Chondrocyte (in vitro differentiated cells): ENCODE data around the gene SMIM45.

ENCODE experiments used
- DNase-seq: peaks from one replicate; pipeline ENCODE4 v3.0.0; 2021; ENCODE audit warnings: mixed read lengths, low spot score
- H3K27ac Mint-ChIP-seq: one replicate; pipeline ENCODE4 v1.8.0; 2021; ENCODE audit warnings: mild to moderate bottlenecking, moderate library complexity, mixed read lengths; ENCODE audit not compliant: unreplicated experiment
- H3K27me3 Mint-ChIP-seq: 2 replicates; pipeline ENCODE4 v1.8.0; 2021; ENCODE audit warnings: low read depth, mixed read lengths
- H3K36me3 Mint-ChIP-seq: 2 replicates; pipeline ENCODE4 v1.8.0; 2021; ENCODE audit warnings: low read depth, mixed read lengths
- H3K4me1 Mint-ChIP-seq: 2 replicates; pipeline ENCODE4 v1.8.0; 2021; ENCODE audit warnings: low read depth, mild to moderate bottlenecking, mixed read lengths
- H3K4me3 Mint-ChIP-seq: one replicate; pipeline ENCODE4 v1.8.0; 2021; ENCODE audit warnings: mild to moderate bottlenecking, moderate library complexity, mixed read lengths; ENCODE audit not compliant: unreplicated experiment
- H3K9me3 Mint-ChIP-seq: 2 replicates; pipeline ENCODE4 v1.8.0; 2021; ENCODE audit warnings: low read depth, mixed read lengths
- CTCF ChIP-seq: fragments of 200-600 bp; sonication (generic); IDR thresholded peaks from 2 replicates; pipeline ENCODE4 v1.5.0; 2021; ENCODE audit warnings: antibody characterized with exemption, mild to moderate bottlenecking, moderate library complexity

SMIM45 gene

GRCh38 chr22:41995211-41995610 is 43.3 kb downstream of the SMIM45 start:
- TF ChIP-seq CTCF: no peak
- no peak overlapping the region for H3K4me3 Mint-ChIP-seq
- H3K27me3 Mint-ChIP-seq: peaks cover 15% of the 10 kb centered on the region
- no peaks in the 10 kb centered on the region for H3K36me3 Mint-ChIP-seq
- peak; percentile 15 for DNase-seq
- H3K4me1 Mint-ChIP-seq: no peaks in the 10 kb centered on the region
- H3K9me3 Mint-ChIP-seq: no peaks in the 10 kb centered on the region
- H3K27ac Mint-ChIP-seq: no peak overlapping the region

GRCh38 chr22:41996826-41997225 is 44.9 kb downstream of the SMIM45 start:
- Mint-ChIP-seq H3K4me1 (no peaks in the 10 kb centered on the region), H3K36me3 (no peaks in the 10 kb centered on the region), H3K9me3 (no peaks in the 10 kb centered on the region), H3K4me3 (no peak overlapping the region), H3K27ac (no peak overlapping the region), H3K27me3 (peaks cover 26% of the 10 kb centered on the region)
- no peak for TF ChIP-seq CTCF
- DNase-seq: peak; percentile 43

- DNase-seq: peak; percentile 64
- Mint-ChIP-seq H3K4me1 (no peaks in the 10 kb centered on the region), H3K27ac (no peak within 1 kb of the TSS), H3K27me3 (peaks cover 35% of the 10 kb centered on the region), H3K36me3 (no peaks in the 10 kb centered on the region), H3K9me3 (no peaks in the 10 kb centered on the region), H3K4me3 (no peak within 1 kb of the TSS)
- TF ChIP-seq CTCF: no peak
Measured at GRCh38 chr22:41998361-41999261, 46.7 kb downstream of the SMIM45 start, which contains the start of gene WBP2NL. Gene WBP2NL (plus strand): TSS chr22:41998788. CDS start chr22:41998819, 31 bp downstream.

- Mint-ChIP-seq H3K9me3 (peaks cover under 1% of the 10 kb centered on the region), H3K36me3 (no peaks in the 10 kb centered on the region), H3K27ac (no peak overlapping the region), H3K4me1 (no peaks in the 10 kb centered on the region), H3K27me3 (peaks cover 37% of the 10 kb centered on the region), H3K4me3 (no peak overlapping the region)
- no peak for TF ChIP-seq CTCF
- DNase-seq: peak; percentile 32
Measured at GRCh38 chr22:42000466-42000865, 48.5 kb downstream of the SMIM45 start.

- H3K27me3 Mint-ChIP-seq: peaks cover 37% of the 10 kb centered on the region
- no peak overlapping the region for H3K4me3 Mint-ChIP-seq
- H3K27ac Mint-ChIP-seq: no peak overlapping the region
- DNase-seq: no peak
- no peak for TF ChIP-seq CTCF
- H3K36me3 Mint-ChIP-seq: no peaks in the 10 kb centered on the region
- peaks cover 3% of the 10 kb centered on the region for H3K9me3 Mint-ChIP-seq
- no peaks in the 10 kb centered on the region for H3K4me1 Mint-ChIP-seq
Measured at GRCh38 chr22:42001121-42001520, 49.2 kb downstream of the SMIM45 start.
